Ectodermal cell (in vitro differentiated cells): Measurements from ENCODE around the gene NEMF. TPM values are rescaled to one million over a fixed set of nuclear protein-coding genes. Genes with fewer than 3 reads are reported as not detected.
"Not testable (repeated sequence)": the region's sequence is repeated elsewhere in the genome, so short reads cannot be mapped to it uniquely, and the experiment has no call there.

Experiments used
- H3K27ac ChIP-seq: 2 replicates; pipeline ENCODE4 v1.7.0; 2013; ENCODE audit warnings: mild to moderate bottlenecking, low read depth, low read length; ENCODE audit not compliant: insufficient read depth, poor library complexity, severe bottlenecking
- H3K27me3 ChIP-seq: 2 replicates; pipeline ENCODE4 v1.7.0; 2013; ENCODE audit warnings: mild to moderate bottlenecking, low read length; ENCODE audit not compliant: insufficient read depth, control insufficient read depth, poor library complexity, severe bottlenecking
- H3K36me3 ChIP-seq: one replicate; pipeline ENCODE4 v1.7.0; 2013; ENCODE audit warnings: low read length; ENCODE audit not compliant: control insufficient read depth, insufficient read depth
- H3K4me1 ChIP-seq: one replicate; pipeline ENCODE4 v1.7.0; 2013; ENCODE audit warnings: low read length; ENCODE audit not compliant: control insufficient read depth, insufficient read depth
- H3K4me3 ChIP-seq: 2 replicates; pipeline ENCODE4 v1.7.0; 2013; ENCODE audit warnings: low read depth, low read length, control low read depth; ENCODE audit not compliant: insufficient read depth
- H3K9me3 ChIP-seq: 2 replicates; pipeline ENCODE4 v1.7.0; 2013; ENCODE audit warnings: mild to moderate bottlenecking, low read length, moderate library complexity; ENCODE audit not compliant: control insufficient read depth
- WGBS, 2 experiments: methylation state at CpG; one replicate each; pipeline ENCODE4 v1.1.7; 2013; ENCODE audit warnings: missing lambda C conversion rate in 2 of 2; 5-methylcytosine and 5-hydroxymethylcytosine counted together
- polyA plus RNA-seq, 4 experiments: library from polyadenylated mRNA; stranded (reverse); fragments of 50-300 nt; gene quantifications; one replicate each; pipeline ENCODE4 v1.2.3, GENCODE V29; 2013

NEMF gene, protein sequence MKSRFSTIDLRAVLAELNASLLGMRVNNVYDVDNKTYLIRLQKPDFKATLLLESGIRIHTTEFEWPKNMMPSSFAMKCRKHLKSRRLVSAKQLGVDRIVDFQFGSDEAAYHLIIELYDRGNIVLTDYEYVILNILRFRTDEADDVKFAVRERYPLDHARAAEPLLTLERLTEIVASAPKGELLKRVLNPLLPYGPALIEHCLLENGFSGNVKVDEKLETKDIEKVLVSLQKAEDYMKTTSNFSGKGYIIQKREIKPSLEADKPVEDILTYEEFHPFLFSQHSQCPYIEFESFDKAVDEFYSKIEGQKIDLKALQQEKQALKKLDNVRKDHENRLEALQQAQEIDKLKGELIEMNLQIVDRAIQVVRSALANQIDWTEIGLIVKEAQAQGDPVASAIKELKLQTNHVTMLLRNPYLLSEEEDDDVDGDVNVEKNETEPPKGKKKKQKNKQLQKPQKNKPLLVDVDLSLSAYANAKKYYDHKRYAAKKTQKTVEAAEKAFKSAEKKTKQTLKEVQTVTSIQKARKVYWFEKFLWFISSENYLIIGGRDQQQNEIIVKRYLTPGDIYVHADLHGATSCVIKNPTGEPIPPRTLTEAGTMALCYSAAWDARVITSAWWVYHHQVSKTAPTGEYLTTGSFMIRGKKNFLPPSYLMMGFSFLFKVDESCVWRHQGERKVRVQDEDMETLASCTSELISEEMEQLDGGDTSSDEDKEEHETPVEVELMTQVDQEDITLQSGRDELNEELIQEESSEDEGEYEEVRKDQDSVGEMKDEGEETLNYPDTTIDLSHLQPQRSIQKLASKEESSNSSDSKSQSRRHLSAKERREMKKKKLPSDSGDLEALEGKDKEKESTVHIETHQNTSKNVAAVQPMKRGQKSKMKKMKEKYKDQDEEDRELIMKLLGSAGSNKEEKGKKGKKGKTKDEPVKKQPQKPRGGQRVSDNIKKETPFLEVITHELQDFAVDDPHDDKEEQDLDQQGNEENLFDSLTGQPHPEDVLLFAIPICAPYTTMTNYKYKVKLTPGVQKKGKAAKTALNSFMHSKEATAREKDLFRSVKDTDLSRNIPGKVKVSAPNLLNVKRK
- polyA plus RNA-seq (2013, experiment 1 of 4): 56.0 TPM
- 58.8 TPM for polyA plus RNA-seq (2013, experiment 2 of 4)
- polyA plus RNA-seq (2013, experiment 3 of 4): 48.3 TPM
- polyA plus RNA-seq (2013, experiment 4 of 4): 55.5 TPM

DNA sequence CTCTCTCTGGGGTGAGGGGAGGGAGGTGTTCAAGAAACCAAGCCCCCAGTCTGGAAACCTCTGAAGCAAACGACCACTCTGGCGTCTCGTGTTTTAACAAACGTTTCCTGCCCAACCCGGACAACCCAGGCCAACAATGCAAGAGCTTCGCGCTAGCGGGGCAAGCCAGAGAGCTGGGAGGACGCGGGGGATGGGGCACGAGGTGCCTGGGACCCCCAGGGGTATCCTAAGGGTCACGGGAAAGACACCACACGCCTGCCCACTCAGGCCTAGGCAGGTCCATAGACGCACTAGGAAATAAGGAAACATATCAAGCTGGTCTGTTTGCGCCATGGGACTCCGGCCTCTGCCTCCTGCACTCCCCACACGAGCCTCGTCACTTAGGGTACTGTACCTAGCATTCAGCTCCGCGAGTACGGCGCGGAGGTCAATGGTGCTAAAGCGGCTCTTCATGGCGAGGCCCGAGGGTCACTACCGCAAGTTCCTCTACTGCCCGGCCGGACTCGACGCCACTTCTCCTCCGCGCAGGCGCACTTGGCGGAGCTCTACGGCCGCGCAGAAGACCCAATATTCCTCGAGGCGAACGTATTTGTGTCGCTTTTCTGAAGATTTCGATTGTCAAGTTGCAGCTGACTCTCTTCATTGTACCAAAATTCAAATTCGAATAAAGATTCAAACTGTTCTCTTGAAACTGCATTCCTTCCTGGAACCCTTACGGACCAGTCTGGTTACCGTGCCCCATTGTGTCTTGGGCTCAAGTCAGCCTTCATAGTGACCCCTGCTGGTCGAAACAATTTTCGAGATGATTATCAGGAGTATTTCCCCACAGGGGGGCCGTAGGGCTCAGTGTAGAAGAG lies at the start of gene NEMF:
Gene NEMF (minus strand): TSS at position 488 of the 857 bp plus-strand sequence. CDS start 35 bp downstream, at position 453.
- 0% methylated on average over 49 of the region's 49 CpGs for WGBS, 2 experiments
- no peaks in the 10 kb centered on the region for H3K9me3 ChIP-seq
- H3K36me3 ChIP-seq: peaks cover 4% of the 10 kb centered on the region
- no peaks in the 10 kb centered on the region for H3K27me3 ChIP-seq
- H3K4me3 ChIP-seq: peak within 1 kb of the TSS; percentile 55
- peak within 1 kb of the TSS; percentile 58 for H3K27ac ChIP-seq
- peaks cover 3% of the 10 kb centered on the region for H3K4me1 ChIP-seq

DNA sequence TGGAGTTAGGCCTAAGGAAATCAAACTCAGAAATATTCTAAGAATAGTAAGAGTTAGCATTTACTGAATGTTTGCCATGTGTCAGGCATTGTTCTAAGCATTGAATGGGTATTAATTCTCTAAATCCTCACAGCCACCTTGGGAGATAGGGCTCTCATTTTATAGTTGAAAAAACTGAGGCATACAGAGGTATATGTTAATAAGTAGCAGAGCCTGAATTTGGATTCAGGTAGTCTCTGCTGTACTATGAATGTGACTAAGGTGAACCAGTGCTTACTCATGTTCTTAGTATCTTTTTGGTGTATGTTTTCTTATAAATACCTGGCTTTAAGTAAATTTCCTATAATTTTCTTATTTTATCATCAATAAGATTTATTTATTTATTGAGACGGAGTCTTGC lies 48.4 kb upstream of the NEMF start:
- 94 to 100% methylated on average over 1 of the region's 1 CpG for WGBS, 2 experiments
- Histone ChIP-seq H3K27me3 (no peaks in the 10 kb centered on the region), H3K9me3 (no peaks in the 10 kb centered on the region), H3K36me3 (no peaks in the 10 kb centered on the region), H3K27ac (no peak overlapping the region), H3K4me1 (no peaks in the 10 kb centered on the region), H3K4me3 (no peak overlapping the region)

DNA sequence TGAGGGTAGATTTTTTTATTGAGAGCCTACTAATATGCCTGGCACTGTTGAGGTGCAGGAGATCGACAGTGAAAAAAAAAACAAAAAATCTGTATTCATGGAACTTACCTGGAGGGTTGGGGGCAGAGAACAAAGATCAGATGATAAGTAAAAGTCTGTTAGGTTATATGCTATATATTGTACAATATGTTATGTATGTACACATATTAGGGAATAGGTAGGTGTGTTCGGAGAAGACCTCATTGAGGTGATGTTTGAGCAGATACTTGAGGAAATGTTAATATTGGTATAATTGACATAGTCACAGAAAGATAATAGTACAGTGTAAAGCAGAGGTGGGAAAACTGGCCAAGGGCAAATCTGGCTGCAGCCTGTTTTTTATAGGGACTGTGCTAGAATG lies 45.9 kb upstream of the NEMF start:
- Histone ChIP-seq H3K27me3 (no peaks in the 10 kb centered on the region), H3K36me3 (no peaks in the 10 kb centered on the region), H3K9me3 (no peaks in the 10 kb centered on the region), H3K27ac (no peak overlapping the region), H3K4me1 (peaks cover 10% of the 10 kb centered on the region), H3K4me3 (no peak overlapping the region)
- WGBS, 2 experiments: 93% methylated on average over 2 of the region's 2 CpGs

DNA sequence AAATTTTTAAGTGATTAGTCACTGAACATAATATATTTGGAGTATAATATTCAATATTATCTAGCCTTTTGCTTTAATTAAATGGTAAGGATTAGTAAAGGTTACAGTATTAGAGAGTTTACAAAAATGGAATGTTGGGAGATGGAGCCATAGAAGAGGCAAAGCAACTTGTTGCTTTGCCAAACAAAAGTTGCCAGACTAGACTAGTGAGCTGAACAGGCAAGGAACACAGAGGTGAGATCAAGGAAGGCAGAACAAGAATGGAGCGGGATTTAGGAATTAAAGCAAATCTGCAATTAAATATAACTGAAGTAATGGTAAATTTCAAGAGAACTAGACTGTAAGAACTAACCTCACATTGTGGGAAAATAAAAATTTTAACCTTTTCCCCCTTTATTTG lies 45.4 kb upstream of the NEMF start:
- Histone ChIP-seq H3K27ac (no peak overlapping the region), H3K4me3 (no peak overlapping the region), H3K9me3 (no peaks in the 10 kb centered on the region), H3K36me3 (no peaks in the 10 kb centered on the region), H3K4me1 (peaks cover 10% of the 10 kb centered on the region), H3K27me3 (no peaks in the 10 kb centered on the region)
- WGBS, 2 experiments: 80 to 100% methylated on average over 1 of the region's 1 CpG

DNA sequence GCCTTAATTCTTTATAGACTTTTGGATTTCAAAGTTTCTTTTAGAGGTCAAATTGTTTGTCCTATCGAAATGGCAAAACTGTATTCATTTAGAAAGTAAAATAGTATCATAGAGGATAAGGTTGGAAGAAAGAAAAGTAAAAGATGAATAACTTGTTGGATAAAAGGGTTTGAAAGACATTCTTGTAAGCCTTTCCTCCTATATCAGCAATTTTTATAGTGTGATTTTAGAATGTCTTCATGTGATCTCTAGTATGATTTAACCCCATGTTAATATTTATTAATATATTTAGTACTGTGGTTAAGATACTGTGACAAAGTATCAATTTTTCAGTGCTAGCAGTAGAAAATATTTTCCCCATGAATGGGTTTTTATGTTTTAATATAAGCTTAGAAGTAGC lies 44.8 kb upstream of the NEMF start:
- Histone ChIP-seq H3K27ac (no peak overlapping the region), H3K4me3 (no peak overlapping the region), H3K4me1 (peaks cover 10% of the 10 kb centered on the region), H3K27me3 (no peaks in the 10 kb centered on the region), H3K9me3 (no peaks in the 10 kb centered on the region), H3K36me3 (no peaks in the 10 kb centered on the region)
- 89 to 100% methylated on average over 1 of the region's 1 CpG for WGBS, 2 experiments

DNA sequence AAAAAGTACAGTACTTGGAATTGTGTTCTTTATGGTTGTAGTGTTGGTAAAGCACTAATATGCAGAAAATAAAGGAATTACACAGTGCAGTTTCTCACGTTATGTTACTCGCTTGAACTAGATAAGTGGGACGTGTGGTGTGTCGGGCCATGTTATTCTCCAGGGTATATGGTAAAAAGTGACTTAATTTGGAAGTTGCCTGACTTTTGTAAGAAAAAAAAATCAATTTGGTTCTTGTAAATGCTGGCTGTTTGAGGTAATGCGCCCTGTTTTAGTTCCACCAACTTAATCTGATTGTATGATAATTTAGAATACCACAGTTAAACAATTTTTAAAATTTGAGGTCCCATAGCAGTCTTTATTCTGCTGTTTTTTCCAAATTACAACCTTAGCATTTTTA lies 44.4 kb upstream of the NEMF start:
- H3K36me3 ChIP-seq: no peaks in the 10 kb centered on the region
- no peak overlapping the region for H3K4me3 ChIP-seq
- 92 to 93% methylated on average over 4 of the region's 5 CpGs for WGBS, 2 experiments
- no peaks in the 10 kb centered on the region for H3K9me3 ChIP-seq
- H3K27ac ChIP-seq: no peak overlapping the region
- no peaks in the 10 kb centered on the region for H3K27me3 ChIP-seq
- H3K4me1 ChIP-seq: peaks cover 10% of the 10 kb centered on the region

DNA sequence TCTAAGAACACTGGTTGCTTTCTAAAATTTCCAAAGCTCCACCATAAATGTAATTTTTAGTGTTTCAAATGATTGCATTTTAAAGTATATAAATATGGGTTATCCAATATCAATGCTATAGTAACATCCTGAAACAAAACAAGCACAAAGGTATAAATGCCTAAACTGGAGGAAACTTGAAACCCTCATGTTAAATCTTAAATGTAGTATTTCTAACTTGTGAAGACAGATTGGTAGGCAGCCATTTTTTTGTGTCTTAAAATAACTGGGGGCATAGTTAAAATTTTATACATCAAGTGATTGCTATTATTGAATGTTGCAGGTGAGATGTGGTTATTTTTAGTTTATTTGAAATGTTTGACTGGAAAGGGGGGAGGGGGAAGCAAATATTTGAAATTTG lies 43.7 kb upstream of the NEMF start:
- H3K4me1 ChIP-seq, H3K9me3 ChIP-seq, H3K4me3 ChIP-seq, H3K36me3 ChIP-seq, H3K27ac ChIP-seq, H3K27me3 ChIP-seq: not testable (repeated sequence)

DNA sequence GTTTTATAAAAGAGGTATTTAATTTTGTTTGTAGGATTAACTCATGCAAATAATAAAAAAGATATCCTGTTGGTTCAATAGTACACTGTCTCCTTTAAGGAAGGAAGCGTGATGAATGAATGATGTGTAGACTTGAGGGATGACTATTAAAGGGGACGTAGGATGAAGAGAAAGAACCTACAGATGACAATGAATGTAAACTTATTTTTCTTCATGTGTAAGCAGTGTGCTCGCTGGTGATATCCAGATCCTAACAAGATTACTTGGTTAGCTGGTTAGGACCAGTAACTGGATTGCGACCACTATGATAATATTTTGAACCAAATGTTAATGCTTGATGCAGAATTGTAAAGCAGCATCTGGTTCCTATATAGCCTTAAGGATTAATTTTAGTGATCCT lies 42.9 kb upstream of the NEMF start:
- H3K9me3 ChIP-seq: no peaks in the 10 kb centered on the region
- H3K27me3 ChIP-seq: no peaks in the 10 kb centered on the region
- H3K4me3 ChIP-seq: peak overlapping the region; percentile 3
- no peak overlapping the region for H3K27ac ChIP-seq
- H3K36me3 ChIP-seq: no peaks in the 10 kb centered on the region
- WGBS, 2 experiments: 88 to 90% methylated on average over 4 of the region's 4 CpGs
- peaks cover 10% of the 10 kb centered on the region for H3K4me1 ChIP-seq

DNA sequence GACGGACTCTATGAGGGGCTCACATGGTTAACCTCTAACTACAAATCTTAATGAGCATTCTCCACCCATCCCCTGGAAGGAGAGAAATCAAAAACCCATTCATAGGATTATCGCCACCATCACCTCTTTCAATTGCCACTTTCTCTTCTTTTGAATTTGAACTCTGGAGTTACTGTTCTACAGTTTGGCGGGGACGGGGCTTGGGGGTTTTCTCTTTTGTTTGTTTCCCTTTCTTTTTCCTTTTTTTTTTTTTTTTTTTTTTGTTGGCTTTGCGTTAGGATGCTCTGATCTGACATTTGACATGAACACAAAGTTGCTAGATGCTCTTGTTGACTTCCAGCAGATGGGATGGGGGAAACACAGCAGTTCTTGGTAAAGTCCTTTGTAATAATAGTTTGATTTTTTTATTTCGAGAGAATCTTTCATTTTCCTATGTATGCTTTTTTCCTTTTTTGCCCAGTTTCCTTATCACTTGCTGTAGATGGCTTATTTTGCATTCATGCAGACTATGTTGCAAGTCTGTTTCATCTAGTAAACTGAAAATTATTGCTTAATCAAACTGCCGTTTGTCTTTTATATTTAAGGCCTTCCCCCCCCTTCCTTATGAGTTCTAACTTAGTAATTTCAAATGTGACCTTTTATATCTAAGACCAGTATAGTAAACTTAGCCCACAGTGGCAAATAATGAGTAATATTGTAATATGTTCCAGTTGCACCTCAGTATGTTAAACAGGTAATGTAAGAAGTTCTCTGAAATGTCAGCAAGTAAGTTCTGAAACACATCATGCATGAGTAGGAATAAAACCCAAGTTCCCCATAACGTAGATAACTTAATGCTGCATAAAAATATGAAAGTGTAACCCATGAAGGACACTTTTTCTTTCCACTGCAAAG lies 41.9 kb upstream of the NEMF start:
- H3K4me1 ChIP-seq, H3K27me3 ChIP-seq, H3K27ac ChIP-seq, H3K9me3 ChIP-seq, H3K36me3 ChIP-seq: not testable (repeated sequence)
- 28 to 34% methylated on average over 8 of the region's 8 CpGs for WGBS, 2 experiments
- H3K4me3 ChIP-seq: peak overlapping the region; percentile 91
